GM21737 (cell line): ENCODE results near the gene FLRT2.

Experiments used
- ATAC-seq: cut with Tn5 transposase; IDR thresholded peaks from one replicate; pipeline ENCODE4 v1.9.1; 2021; ENCODE audit warnings: mild to moderate bottlenecking, moderate library complexity; ENCODE audit not compliant: unreplicated experiment

FLRT2 gene

GRCh38 chr14:85562630-85563029 lies 32.7 kb downstream of the FLRT2 start:
- ATAC-seq, result no peak

- ATAC-seq, result no peak
These were observed 35.0 kb downstream of the FLRT2 start for GRCh38 chr14:85564841-85565527.

- no peak for ATAC-seq
These were observed 35.9 kb downstream of the FLRT2 start for GRCh38 chr14:85565862-85566296.

GRCh38 chr14:85566603-85567002 lies 36.7 kb downstream of the FLRT2 start:
- ATAC-seq, result no peak

GRCh38 chr14:85572011-85572410 lies 42.1 kb downstream of the FLRT2 start:
- no peak for ATAC-seq

- no peak for ATAC-seq
These were observed 42.9 kb downstream of the FLRT2 start for GRCh38 chr14:85572845-85573244.

GRCh38 chr14:85573406-85573805 lies 43.5 kb downstream of the FLRT2 start:
- ATAC-seq, result no peak

- ATAC-seq, result no peak
These were observed 45.1 kb downstream of the FLRT2 start for GRCh38 chr14:85574853-85575616.

GRCh38 chr14:85575617-85575898 lies 45.6 kb downstream of the FLRT2 start:
- no peak for ATAC-seq

GRCh38 chr14:85576218-85576617 lies 46.3 kb downstream of the FLRT2 start:
- ATAC-seq, result no peak

- no peak for ATAC-seq
These were observed 47.1 kb downstream of the FLRT2 start for GRCh38 chr14:85576848-85577542.

- no peak for ATAC-seq
These were observed 47.7 kb downstream of the FLRT2 start for GRCh38 chr14:85577543-85578114.

- no peak for ATAC-seq
These were observed 48.4 kb downstream of the FLRT2 start for GRCh38 chr14:85578357-85578756.

GRCh38 chr14:85578930-85579329 lies 49.0 kb downstream of the FLRT2 start:
- no peak for ATAC-seq

- no peak for ATAC-seq
These were observed 50.0 kb downstream of the FLRT2 start for GRCh38 chr14:85579942-85580341.

- ATAC-seq, result no peak
These were observed 50.7 kb downstream of the FLRT2 start for GRCh38 chr14:85580536-85581140.

- no peak for ATAC-seq
These were observed 51.7 kb downstream of the FLRT2 start for GRCh38 chr14:85581691-85582090.

GRCh38 chr14:85583380-85583779 lies 53.4 kb downstream of the FLRT2 start:
- ATAC-seq, result no peak

- ATAC-seq, result no peak
These were observed 54.5 kb downstream of the FLRT2 start for GRCh38 chr14:85584481-85584880.

- ATAC-seq, result no peak
These were observed 57.3 kb downstream of the FLRT2 start for GRCh38 chr14:85587151-85587711.

- no peak for ATAC-seq
These were observed 60.8 kb downstream of the FLRT2 start for GRCh38 chr14:85590784-85591183.
